ENCODE results near the gene ZNF791. TPM values are rescaled to one million over a fixed set of nuclear protein-coding genes. Genes with fewer than 3 reads are reported as not detected.

The ZNF791 gene
- total RNA-seq, 1 donor, result 15.8 TPM

- DNase-seq (ENCODE audit: low read depth), result peak; percentile 98
- TF ChIP-seq, protein P1, sequence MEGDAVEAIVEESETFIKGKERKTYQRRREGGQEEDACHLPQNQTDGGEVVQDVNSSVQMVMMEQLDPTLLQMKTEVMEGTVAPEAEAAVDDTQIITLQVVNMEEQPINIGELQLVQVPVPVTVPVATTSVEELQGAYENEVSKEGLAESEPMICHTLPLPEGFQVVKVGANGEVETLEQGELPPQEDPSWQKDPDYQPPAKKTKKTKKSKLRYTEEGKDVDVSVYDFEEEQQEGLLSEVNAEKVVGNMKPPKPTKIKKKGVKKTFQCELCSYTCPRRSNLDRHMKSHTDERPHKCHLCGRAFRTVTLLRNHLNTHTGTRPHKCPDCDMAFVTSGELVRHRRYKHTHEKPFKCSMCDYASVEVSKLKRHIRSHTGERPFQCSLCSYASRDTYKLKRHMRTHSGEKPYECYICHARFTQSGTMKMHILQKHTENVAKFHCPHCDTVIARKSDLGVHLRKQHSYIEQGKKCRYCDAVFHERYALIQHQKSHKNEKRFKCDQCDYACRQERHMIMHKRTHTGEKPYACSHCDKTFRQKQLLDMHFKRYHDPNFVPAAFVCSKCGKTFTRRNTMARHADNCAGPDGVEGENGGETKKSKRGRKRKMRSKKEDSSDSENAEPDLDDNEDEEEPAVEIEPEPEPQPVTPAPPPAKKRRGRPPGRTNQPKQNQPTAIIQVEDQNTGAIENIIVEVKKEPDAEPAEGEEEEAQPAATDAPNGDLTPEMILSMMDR (IDR thresholded peaks at IDR 0.05; ENCODE audit: insufficient read depth, low read length), result peak; percentile 5
- H3K4me3 ChIP-seq (ENCODE audit: low read depth, low read length), result peak within 1 kb of the TSS; percentile 98
Measured at GRCh38 chr19:12681074-12681987, 70.6 kb downstream of the ZNF791 start, which contains the start of gene DHPS. Gene DHPS (minus strand): TSS chr19:12681880. CDS start chr19:12681766, 114 bp downstream.

Other genes starting within 250 kb of the ZNF791 start
- 0.90 and 0.98 TPM in 2 replicates for gene ZNF442, start 245.2 kb upstream of the ZNF791 start, total RNA-seq (ENCODE audit: low replicate concordance)
- gene ZNF799, start 209.6 kb upstream of the ZNF791 start, total RNA-seq (ENCODE audit: low replicate concordance), result 2.4 and 3.8 TPM in 2 replicates
- gene ZNF443, start 169.9 kb upstream of the ZNF791 start, total RNA-seq (ENCODE audit: low replicate concordance), result 0.65 and 2.9 TPM in 2 replicates
- gene ZNF709, start 126.1 kb upstream of the ZNF791 start, total RNA-seq (ENCODE audit: low replicate concordance), result 1.4 and 3.8 TPM in 2 replicates
- gene ZNF564, start 59.4 kb upstream of the ZNF791 start, total RNA-seq (ENCODE audit: low replicate concordance), result 7.0 and 13.2 TPM in 2 replicates
- 7.4 and 8.7 TPM in 2 replicates for gene ZNF490, start 107 bp upstream of the ZNF791 start, total RNA-seq (ENCODE audit: low replicate concordance)
- gene MAN2B1, start 55.8 kb downstream of the ZNF791 start, total RNA-seq (ENCODE audit: low replicate concordance), result 16.8 and 38.2 TPM in 2 replicates
- 6.8 and 15.9 TPM in 2 replicates for gene WDR83, start 55.9 kb downstream of the ZNF791 start, total RNA-seq (ENCODE audit: low replicate concordance)
- gene DHPS, start 71.0 kb downstream of the ZNF791 start, total RNA-seq (ENCODE audit: low replicate concordance), result 38.3 and 46.2 TPM in 2 replicates
- not detected in 2 replicates for gene GNG14, start 77.1 kb downstream of the ZNF791 start, total RNA-seq (ENCODE audit: low replicate concordance)
- 7.2 and 8.9 TPM in 2 replicates for gene FBXW9, start 85.7 kb downstream of the ZNF791 start, total RNA-seq (ENCODE audit: low replicate concordance)
- 39.4 and 57.3 TPM in 2 replicates for gene TNPO2, start 113.0 kb downstream of the ZNF791 start, total RNA-seq (ENCODE audit: low replicate concordance)
- gene TRIR, start 123.8 kb downstream of the ZNF791 start, total RNA-seq (ENCODE audit: low replicate concordance), result 145 and 172 TPM in 2 replicates
- 61.2 and 84.5 TPM in 2 replicates for gene GET3, start 126.6 kb downstream of the ZNF791 start, total RNA-seq (ENCODE audit: low replicate concordance)
- gene BEST2, start 140.9 kb downstream of the ZNF791 start, total RNA-seq (ENCODE audit: low replicate concordance), result not detected in 2 replicates
- gene HOOK2, start 164.6 kb downstream of the ZNF791 start, total RNA-seq (ENCODE audit: low replicate concordance), result 15.5 and 31.2 TPM in 2 replicates
- 87.9 and 263 TPM in 2 replicates for gene JUNB, start 180.6 kb downstream of the ZNF791 start, total RNA-seq (ENCODE audit: low replicate concordance)
- 66.7 and 163 TPM in 2 replicates for gene PRDX2, start 190.9 kb downstream of the ZNF791 start, total RNA-seq (ENCODE audit: low replicate concordance)
- gene THSD8, start 191.1 kb downstream of the ZNF791 start, total RNA-seq (ENCODE audit: low replicate concordance), result not detected in 2 replicates
- 12.8 and 37.4 TPM in 2 replicates for gene RNASEH2A, start 195.7 kb downstream of the ZNF791 start, total RNA-seq (ENCODE audit: low replicate concordance)
- not detected in 2 replicates for gene RTBDN, start 223.7 kb downstream of the ZNF791 start, total RNA-seq (ENCODE audit: low replicate concordance)
- gene MAST1, start 227.6 kb downstream of the ZNF791 start, total RNA-seq (ENCODE audit: low replicate concordance), result under 0.01 and 1.1 TPM in 2 replicates